NCI-H226 (cell line): Measurements from ENCODE around the gene DHRSX.
"Not testable (repeated sequence)": the region's sequence is repeated elsewhere in the genome, so short reads cannot be mapped to it uniquely, and the experiment has no call there.

Source experiments
- DNase-seq: peaks from one replicate; pipeline ENCODE4 v3.0.0-alpha.2; 2015

DHRSX gene

GRCh38 chrX:2419418-2419817 is 81.4 kb downstream of the DHRSX start:
- not testable (repeated sequence) for DNase-seq

GRCh38 chrX:2418000-2418399 is 82.8 kb downstream of the DHRSX start:
- DNase-seq = no peak

- DNase-seq = no peak
Observed at GRCh38 chrX:2416851-2417604, 83.7 kb downstream of the DHRSX start.

- DNase-seq = no peak
Observed at GRCh38 chrX:2414384-2414783, 86.4 kb downstream of the DHRSX start.

- no peak for DNase-seq
Observed at GRCh38 chrX:2413969-2414368, 86.8 kb downstream of the DHRSX start.

GRCh38 chrX:2412131-2412530 is 88.6 kb downstream of the DHRSX start:
- DNase-seq = no peak

GRCh38 chrX:2410279-2411020 is 90.3 kb downstream of the DHRSX start:
- DNase-seq = no peak

GRCh38 chrX:2409796-2410195 is 91.0 kb downstream of the DHRSX start:
- no peak for DNase-seq

- DNase-seq = no peak
Observed at GRCh38 chrX:2408856-2409255, 91.9 kb downstream of the DHRSX start.

GRCh38 chrX:2406891-2407518 is 93.8 kb downstream of the DHRSX start:
- no peak for DNase-seq

- no peak for DNase-seq
Observed at GRCh38 chrX:2404776-2405175, 96.0 kb downstream of the DHRSX start.

- DNase-seq = no peak
Observed at GRCh38 chrX:2402361-2402690, 98.5 kb downstream of the DHRSX start.

- DNase-seq = no peak
Observed at GRCh38 chrX:2401590-2402360, 99.0 kb downstream of the DHRSX start.

- no peak for DNase-seq
Observed at GRCh38 chrX:2401201-2401589, 99.6 kb downstream of the DHRSX start.

- DNase-seq = peak; percentile 70
Observed at GRCh38 chrX:2398064-2398656, 102.6 kb downstream of the DHRSX start.

- DNase-seq = no peak
Observed at GRCh38 chrX:2397229-2398063, 103.3 kb downstream of the DHRSX start.

- DNase-seq = no peak
Observed at GRCh38 chrX:2395261-2395992, 105.3 kb downstream of the DHRSX start.

- DNase-seq = peak; percentile 97
Observed at GRCh38 chrX:2391869-2392606, 108.7 kb downstream of the DHRSX start.

- no peak for DNase-seq
Observed at GRCh38 chrX:2390754-2391153, 110.0 kb downstream of the DHRSX start.

- not testable (repeated sequence) for DNase-seq
Observed at GRCh38 chrX:2389731-2390130, 111.0 kb downstream of the DHRSX start.
